ENCODE results near the gene CDKAL1.

DNA sequence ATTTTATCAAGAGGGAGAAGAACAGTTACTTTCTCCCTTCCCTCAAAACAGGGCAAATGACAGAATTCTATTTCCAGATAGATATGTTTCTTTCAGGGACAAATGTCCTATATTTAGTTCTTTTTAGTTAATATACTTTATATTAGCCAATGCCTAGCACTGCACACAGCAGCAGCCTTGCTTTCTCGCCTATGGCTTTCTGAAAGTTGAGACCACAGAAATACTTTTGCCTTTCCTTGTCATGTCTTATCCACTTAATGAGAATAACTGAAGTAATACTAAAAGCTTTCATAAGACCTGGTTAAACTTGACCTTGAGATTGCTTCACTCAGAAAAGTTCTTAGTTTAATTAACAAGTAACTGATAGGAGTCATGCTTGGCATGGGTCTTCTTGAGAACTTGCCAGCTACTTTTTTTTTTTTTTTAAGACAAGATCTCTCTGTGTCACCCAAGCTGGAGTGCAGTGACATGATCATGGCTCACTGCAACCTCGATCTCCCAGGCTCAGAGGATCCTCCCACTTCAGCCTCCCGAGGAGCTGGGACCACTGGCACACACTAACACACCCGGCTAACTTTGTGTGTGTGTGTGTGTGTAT, 159.3 kb downstream of the CDKAL1 start:
- TF ChIP-seq RCOR2 (CRISPR knock-in tag; IDR thresholded peaks at IDR 0.05) (no peak), ESRRA (CRISPR knock-in tag; IDR thresholded peaks at IDR 0.05; ENCODE audit: low read depth) (no peak)
